Heart left ventricle (tissue), 16 donors: ENCODE measurements around the gene ADCY7. TPM values are rescaled to one million over a fixed set of nuclear protein-coding genes. Genes with fewer than 3 reads are reported as not detected.
A peak's percentile ranks its signal among the peaks of the same experiment; 100 is the strongest.

ENCODE experiments used
- ATAC-seq, 4 donors: fragments of 200-7000 bp; cut with Tn5 transposase; one replicate each; pipeline ENCODE4 v1.9.1; 2020 to 2022; ENCODE audit warnings: moderate library complexity in 4 of 4, mild to moderate bottlenecking in 3 of 4, moderate number of reproducible peaks in 1 of 4
- DNase-seq, 5 donors: peaks; one replicate each; pipeline ENCODE4 v3.0.0-alpha.2; 2020
- H3K27ac ChIP-seq, 12 donors: fragments of 200-600 bp; sonication (generic) in 4 of 12; one replicate each; pipeline versions ENCODE4 v1.5.0 to v1.8.0; 2016 to 2022; ENCODE audit warnings: mild to moderate bottlenecking in 2 of 12
- H3K27me3 ChIP-seq, 9 donors: fragments of 200-600 bp; sonication (generic) in 2 of 9; one replicate each; pipeline versions ENCODE4 v1.5.1 to v1.8.0; 2016 to 2022; ENCODE audit warnings: mild to moderate bottlenecking in 3 of 9
- H3K36me3 ChIP-seq, 9 donors: fragments of 200-600 bp; sonication (generic) in 2 of 9; one replicate each; pipeline versions ENCODE4 v1.5.0 to v1.8.0; 2018 to 2022; ENCODE audit warnings: mild to moderate bottlenecking in 2 of 9
- H3K4me1 ChIP-seq, 12 donors: fragments of 200-600 bp; sonication (generic) in 4 of 12; one replicate each; pipeline versions ENCODE4 v1.5.0 to v1.8.0; 2016 to 2022; ENCODE audit warnings: mild to moderate bottlenecking in 3 of 12
- H3K4me3 ChIP-seq, 12 donors: fragments of 200-600 bp; sonication (generic) in 4 of 12; one replicate each; pipeline versions ENCODE4 v1.5.0 to v1.8.0; 2017 to 2022; ENCODE audit warnings: mild to moderate bottlenecking in 9 of 12, moderate library complexity in 4 of 12
- H3K9me3 ChIP-seq, 12 donors: fragments of 200-600 bp; sonication (generic) in 4 of 12; one replicate each; pipeline versions ENCODE4 v1.5.0 to v1.8.0; 2016 to 2022; ENCODE audit warnings: mild to moderate bottlenecking in 1 of 12
- CTCF ChIP-seq, 12 donors: fragments of 200-600 bp; sonication (generic) in 4 of 12; IDR thresholded peaks; one replicate each; pipeline versions ENCODE4 v1.5.0 to v1.8.0; 2018 to 2022; ENCODE audit warnings: antibody characterized with exemption in 12 of 12, mild to moderate bottlenecking in 5 of 12
- POLR2A ChIP-seq, 2 donors: fragments of 450-650 bp; IDR thresholded peaks; one replicate each; pipeline ENCODE4 v1.6.1; 2017; ENCODE audit warnings: antibody characterized with exemption in 2 of 2, mild to moderate bottlenecking in 2 of 2, moderate library complexity in 2 of 2
- WGBS, 4 donors: extraction: QIAGEN DNeasy Blood & Tissue Kit in 2 of 4; methylation state at CpG; one replicate each; pipeline versions ENCODE4 v1.1.5 to v1.1.7; 2013 to 2018; 5-methylcytosine and 5-hydroxymethylcytosine counted together
- intact Hi-C, 10 donors: fragments of 100-400 bp; cut with DNase I; formaldehyde crosslinking; loops; one replicate each; pipeline versions ENCODE4 v1.11.1 to v1.14.2; 2022
- polyA plus RNA-seq, 2 donors: library from polyadenylated mRNA; stranded (reverse); fragments of 200-250 nt; gene quantifications; one replicate each; pipeline ENCODE4 v1.2.3, GENCODE V29; 2013
- total RNA-seq, 9 donors: library from RNA; depleted of rRNA in 2 of 9; stranded (reverse); fragments of >200 nt in 2 of 9; fragmentation: NEBNext Ultra II Directional in 3 of 9; extraction: Animal tissue kit (Norgen Biotek cat#: 25700) in 3 of 9; gene quantifications; one replicate each; pipeline versions ENCODE4 v1.1.0 to v1.2.4, GENCODE V29; 2016 to 2023
- donor health status: ischemic (EF 13 %, LVEDD 7.1; RV severe dilation, severe dysfunction).
- donor health status: healthy with polysubstance abuse.
- donor health status: DM: no; HTN: yes; CAD: no.
- donor health status: DM: no; HTN: no; CAD: no.
- donor health status: ischemic (EF 25% LVEDD 6.9; RV normal size, moderate dysfunction).
- donor health status: ischemic (EF 25% LVEDD 5.7; RV mildly dilated, moderate dysfunction).
- donor health status: healthy.
- donor health status: DM: yes; HTN: yes; CAD: no.
- donor health status: ischemic (EF 35%, LVEDD 5.7; RV mildly dilated, moderate dysfunction).
- donor health status: nonischemic (EF 11% LVEDD 7.7; RV severe dilation, severe dysfunction).
- donor health status: DM: yes; HTN: yes; CAD: no.
- donor health status: PGD.
- donor health status: ischemic (EF 29% LVEDD 5.4; RV normal size, mild dysfunction).
- donor health status: nonischemic (EF 23%, LVEDD 6.1; RV moderate dilation, normal function).

Gene ADCY7
- total and polyA plus RNA-seq, 11 donors = 3.2 to 46.7 (median 5.3) TPM

GRCh38 chr16:50273888-50274325 is 7.6 kb downstream of the ADCY7 start:
- peak overlapping the region in 6 of 12 donors; percentile 24 to 95 (median 46) for H3K27ac ChIP-seq
- peak in 3 of 5 donors; percentile 36 to 67 (median 51) for DNase-seq
- no peaks in the 10 kb centered on the region for H3K27me3 ChIP-seq
- intact Hi-C loops = no loop called here
- peak in 3 of 4 donors; percentile 23 to 47 (median 24) for ATAC-seq
- H3K4me3 ChIP-seq = peak overlapping the region in 9 of 12 donors; percentile 16 to 64 (median 36)
- 73 to 85% (median 80%) methylated on average over 13 of the region's 13 CpGs for WGBS, 4 donors
- peaks cover 0 to 90% (median 0%) of the 10 kb centered on the region in 12 donors for H3K4me1 ChIP-seq
- TF ChIP-seq CTCF (IDR thresholded peaks at IDR 0.05) (no peak), POLR2A (IDR thresholded peaks at IDR 0.05) (no peak)
- H3K9me3 ChIP-seq = peaks cover 0 to 3% (median 0%) of the 10 kb centered on the region in 12 donors
- H3K36me3 ChIP-seq = no peaks in the 10 kb centered on the region

- no peak for TF ChIP-seq POLR2A (IDR thresholded peaks at IDR 0.05)
- no peak for TF ChIP-seq CTCF (IDR thresholded peaks at IDR 0.05)
- Histone ChIP-seq H3K9me3 (peaks cover 0 to 3% (median 0%) of the 10 kb centered on the region in 12 donors), H3K27ac (peak overlapping the region in 7 of 12 donors; percentile 8 to 95 (median 43)), H3K36me3 (no peaks in the 10 kb centered on the region), H3K4me3 (peak overlapping the region in 10 of 12 donors; percentile 10 to 64 (median 34)), H3K27me3 (no peaks in the 10 kb centered on the region), H3K4me1 (peaks cover 0 to 90% (median 0%) of the 10 kb centered on the region in 12 donors)
- intact Hi-C loops = no loop called here
- ATAC-seq = no peak
- WGBS, 4 donors = 70 to 76% (median 71%) methylated on average over 10 to 18 of the region's 18 CpGs
- peak in 2 of 5 donors; percentile 24 to 61 for DNase-seq
Measured at GRCh38 chr16:50274326-50275097, 8.2 kb downstream of the ADCY7 start.

- 86 to 92% (median 89%) methylated on average over 3 of the region's 3 CpGs for WGBS, 4 donors
- no peaks in the 10 kb centered on the region for H3K27me3 ChIP-seq
- peak overlapping the region in 6 of 12 donors; percentile 24 to 95 (median 46) for H3K27ac ChIP-seq
- no peak for ATAC-seq
- H3K9me3 ChIP-seq = peaks cover 0 to 3% (median 0%) of the 10 kb centered on the region in 12 donors
- intact Hi-C loops = no loop called here
- H3K36me3 ChIP-seq = no peaks in the 10 kb centered on the region
- H3K4me3 ChIP-seq = peak overlapping the region in 7 of 12 donors; percentile 10 to 64 (median 38)
- peaks cover 0 to 91% (median 0%) of the 10 kb centered on the region in 12 donors for H3K4me1 ChIP-seq
- peak in 2 of 5 donors; percentile 20 to 26 for DNase-seq
- TF ChIP-seq POLR2A (IDR thresholded peaks at IDR 0.05) (no peak), CTCF (IDR thresholded peaks at IDR 0.05) (no peak)
Measured at GRCh38 chr16:50275098-50275415, 8.7 kb downstream of the ADCY7 start.
